HL-60/S4 treated with phorbol 12-myristate 13-acetate at 8.2 ng/mL for 4 days and 3 days (cell line): ENCODE measurements around the gene MRGPRX2.

ENCODE experiments used
- in situ Hi-C: fragments of 300-500 bp; cut with MboI; formaldehyde crosslinking; loops from 2 replicates; pipeline ENCODE4 v1.15.0; 2022; ENCODE audit warnings: low sequenced_read_pairs

Gene MRGPRX2

DNA sequence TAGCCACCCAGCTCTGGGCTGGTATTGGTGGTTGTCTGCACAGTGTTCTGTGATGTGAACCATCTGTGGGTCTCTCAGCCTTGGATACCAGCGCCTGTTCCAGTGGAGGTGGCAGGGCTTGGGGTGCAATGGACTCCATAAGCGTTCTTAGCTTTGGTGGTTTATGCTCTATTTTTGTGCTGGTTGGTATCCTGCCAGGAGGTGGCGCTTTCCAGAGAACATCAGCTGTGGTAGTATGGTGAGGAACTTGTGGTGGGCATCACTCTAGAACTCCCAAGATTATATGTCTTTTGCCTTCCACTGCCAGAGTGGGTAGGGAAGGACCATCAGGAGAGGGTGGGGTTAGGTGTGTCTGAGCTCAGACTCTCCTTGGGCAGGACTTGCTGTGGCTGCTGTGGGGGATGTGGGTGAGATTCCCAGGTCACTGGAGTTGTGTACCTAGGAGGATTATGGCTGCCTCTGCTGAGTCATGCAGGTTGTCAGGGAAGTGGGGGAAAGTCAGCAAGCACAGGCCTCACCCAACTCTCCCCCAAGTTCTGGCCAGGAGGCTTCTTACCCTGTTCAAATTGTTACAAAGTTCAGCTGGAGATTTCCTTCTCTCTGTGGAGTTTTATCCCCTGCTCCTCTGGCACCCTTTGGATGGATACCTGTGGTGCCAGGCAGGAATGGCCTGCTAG, 47.2 kb downstream of the MRGPRX2 start:
- in situ Hi-C loops, result no loop called here

DNA sequence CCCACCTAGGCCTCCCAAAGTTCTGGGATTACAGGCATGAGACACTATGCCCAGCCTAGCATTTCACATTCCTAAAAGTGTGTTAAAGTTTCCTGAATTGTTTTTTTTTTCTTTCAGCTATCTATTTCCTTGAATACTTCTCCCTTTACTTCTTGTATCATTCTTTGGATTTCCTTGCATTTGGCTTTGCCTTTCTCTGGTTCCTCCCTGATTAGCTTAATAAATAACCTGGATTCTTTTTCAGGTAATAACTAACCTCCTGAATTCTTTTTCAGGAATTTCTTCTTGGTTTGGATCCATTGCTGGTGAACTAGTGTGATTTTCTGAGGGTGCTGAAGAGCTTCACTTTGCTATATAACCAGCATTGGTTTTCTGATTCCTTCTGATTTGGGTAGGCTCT, 47.9 kb downstream of the MRGPRX2 start:
- in situ Hi-C loops, result no loop called here
